Suprapubic skin (tissue), 4 donors: ENCODE results near the gene CCDC144A.
"Not testable (repeated sequence)": the region's sequence is repeated elsewhere in the genome, so short reads cannot be mapped to it uniquely, and the experiment has no call there.

Source experiments
- POLR2A ChIP-seq, 2 donors: fragments of 450-650 bp; IDR thresholded peaks; one replicate each; pipeline ENCODE4 v1.6.1; 2017; ENCODE audit warnings: antibody characterized with exemption in 2 of 2, mild to moderate bottlenecking in 2 of 2, moderate library complexity in 2 of 2
- POLR2AphosphoS5 ChIP-seq, 3 donors: sonication (generic); formaldehyde crosslinking; IDR thresholded peaks; one replicate each; pipeline ENCODE4 v1.6.1; 2017; ENCODE audit warnings: antibody characterized with exemption in 3 of 3

GRCh38 chr17:16795894-16796293 is 105.9 kb downstream of the CCDC144A start:
- TF ChIP-seq POLR2AphosphoS5, POLR2A (IDR thresholded peaks at IDR 0.05): not testable (repeated sequence)
